GM11168 (cell line): ENCODE measurements around the gene ABR.
"Not testable (repeated sequence)": the region's sequence is repeated elsewhere in the genome, so short reads cannot be mapped to it uniquely, and the experiment has no call there.

ENCODE experiments used
- in situ Hi-C: fragments of 300-500 bp; cut with MboI; formaldehyde crosslinking; loops from one replicate; pipeline ENCODE4 v1.12.0; 2022; ENCODE audit warnings: low sequenced_read_pairs; ENCODE audit not compliant: unreplicated experiment

Gene ABR

GRCh38 chr17:1154704-1155103, 25.1 kb downstream of the ABR start:
- in situ Hi-C loops: no loop called here

DNA sequence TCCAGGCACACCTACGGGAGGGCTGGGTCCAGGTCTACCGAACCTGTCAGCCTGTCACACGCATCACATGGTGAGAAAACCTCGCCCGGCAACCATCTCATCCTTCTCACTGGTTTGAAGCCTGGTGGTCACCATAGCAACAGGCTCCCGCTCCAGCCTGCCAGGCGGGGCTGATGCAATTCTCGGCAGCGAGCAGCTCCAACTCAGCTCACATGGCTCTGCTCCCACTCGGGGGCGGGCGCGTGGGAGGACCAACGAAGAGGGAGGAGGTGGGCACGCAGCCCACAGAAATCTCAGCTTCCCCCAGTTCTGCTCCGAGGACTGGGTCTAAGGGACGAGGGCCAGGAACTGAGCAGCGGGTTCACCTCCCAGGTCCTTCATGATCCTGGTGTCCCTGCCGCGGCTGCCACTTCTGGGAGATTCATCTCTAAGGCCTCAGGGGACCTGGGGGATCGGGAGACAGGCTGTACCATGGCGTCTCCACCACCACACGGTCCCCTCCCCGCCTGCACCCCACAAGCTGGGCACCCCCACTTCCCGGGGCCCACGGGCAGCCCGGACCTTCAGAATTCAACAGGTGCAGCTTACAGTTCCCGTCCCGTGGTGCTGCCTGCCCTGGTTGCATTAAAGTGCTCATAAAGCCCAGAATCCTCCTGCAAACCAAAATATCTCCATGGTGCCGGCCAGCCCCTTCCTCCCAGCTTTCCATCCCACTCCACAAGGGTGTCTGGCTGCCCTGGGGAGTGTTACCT, 25.8 kb downstream of the ABR start:
- in situ Hi-C loops: no loop called here

DNA sequence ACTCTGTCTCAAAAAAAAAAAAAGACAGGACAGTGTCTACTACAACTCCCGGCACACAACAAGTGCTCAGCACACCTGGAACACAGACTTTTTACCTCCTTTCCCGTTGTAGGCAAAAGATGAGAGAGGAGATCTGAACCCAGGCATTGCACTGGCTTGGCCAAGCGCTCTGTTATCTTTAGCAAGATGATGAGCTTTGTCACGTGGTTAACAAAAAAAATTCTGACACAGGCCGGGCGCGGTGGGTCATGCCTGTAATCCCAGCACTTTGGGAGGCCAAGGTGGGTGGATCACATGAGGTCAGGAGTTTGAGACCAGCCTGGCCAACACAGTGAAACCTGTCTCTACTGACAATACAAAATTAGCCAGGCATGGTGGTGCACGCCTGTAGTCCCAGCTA, 27.2 kb downstream of the ABR start:
- in situ Hi-C loops: not testable (repeated sequence)

- in situ Hi-C loops: no loop called here
Measured at GRCh38 chr17:1150863-1151600, 28.7 kb downstream of the ABR start.

- in situ Hi-C loops: no loop called here
Measured at GRCh38 chr17:1149869-1150268, 29.9 kb downstream of the ABR start.

DNA sequence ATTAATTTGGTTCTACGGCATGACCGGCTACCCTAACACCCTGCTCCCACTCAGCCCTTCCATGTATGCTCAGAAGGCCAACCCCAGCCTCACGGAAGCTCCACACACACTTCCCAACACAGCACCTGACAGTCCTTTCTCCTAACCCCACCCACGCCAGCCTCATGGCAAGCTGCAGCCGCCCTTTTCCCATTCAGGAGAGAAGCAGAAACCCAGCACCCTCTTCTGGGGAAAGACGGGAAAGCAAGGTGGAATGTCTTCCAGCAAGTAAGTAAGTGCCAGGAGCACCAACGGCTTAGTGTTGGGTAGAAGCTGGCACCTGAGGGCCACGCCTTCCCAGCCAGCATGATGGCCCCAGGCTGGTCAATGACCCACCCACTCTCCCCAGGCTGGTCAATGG, 32.1 kb downstream of the ABR start:
- in situ Hi-C loops: no loop called here

DNA sequence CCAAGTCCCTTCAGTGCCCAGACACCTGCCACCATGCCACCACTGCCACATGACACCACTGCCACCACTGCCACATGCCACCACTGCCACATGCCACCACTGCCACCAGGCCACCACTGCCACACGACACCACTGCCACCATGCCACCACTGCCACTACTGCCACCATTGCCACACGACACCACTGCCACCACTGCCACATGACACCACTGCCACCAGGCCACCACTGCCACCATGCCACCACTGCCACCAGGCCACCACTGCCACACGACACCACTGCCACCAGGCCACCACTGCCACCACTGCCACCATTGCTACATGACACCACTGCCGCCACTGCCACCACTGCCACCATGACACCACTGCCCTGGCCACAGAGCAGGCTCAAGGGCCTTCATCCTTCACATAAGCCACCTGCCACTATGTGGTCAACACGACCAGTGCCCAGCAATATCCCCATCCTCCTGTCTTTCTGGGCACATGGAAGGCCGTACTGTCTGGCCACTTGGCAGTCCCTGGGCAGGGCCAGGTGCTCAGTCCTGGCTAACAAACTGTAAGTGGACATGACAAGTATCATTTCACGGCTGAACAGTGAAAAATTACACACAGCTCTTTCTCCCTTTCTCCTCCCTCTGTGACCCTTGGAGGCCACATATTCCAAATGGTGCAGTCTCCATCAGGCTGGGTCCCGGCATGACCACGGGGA, 33.1 kb downstream of the ABR start:
- in situ Hi-C loops: no loop called here

DNA sequence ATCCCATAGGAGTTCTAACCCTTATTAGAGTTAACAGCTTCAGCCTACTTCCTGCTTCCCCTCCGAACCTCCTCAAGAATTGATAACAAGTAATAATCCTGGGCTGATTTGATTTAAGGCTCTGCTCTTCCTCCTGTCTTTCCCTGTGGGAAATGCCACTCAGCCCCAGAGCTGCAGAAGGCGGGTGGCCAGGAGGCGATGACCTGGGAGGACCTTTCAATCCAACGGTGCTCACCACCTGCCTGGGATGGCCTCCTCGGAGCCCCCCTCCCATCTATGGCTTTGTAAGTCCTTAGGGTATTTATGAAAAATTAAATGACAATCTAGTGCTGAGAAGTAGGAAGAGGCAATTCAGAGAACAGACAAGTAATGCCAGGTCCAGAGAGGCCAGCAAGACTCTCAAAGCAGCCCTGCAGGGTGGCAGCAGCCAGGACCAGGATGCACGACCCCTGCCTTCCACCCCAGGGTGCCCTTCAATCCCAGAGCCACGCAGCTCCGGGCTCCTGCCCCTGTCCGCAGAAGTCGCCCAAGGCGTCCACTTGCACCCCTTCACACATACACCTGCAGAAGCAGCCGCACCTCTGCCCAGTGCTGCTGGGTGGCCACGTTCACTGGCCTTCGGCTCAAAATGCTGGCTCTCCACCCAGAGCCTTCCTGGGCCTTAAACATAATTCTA, 34.3 kb downstream of the ABR start:
- in situ Hi-C loops: no loop called here

GRCh38 chr17:1144162-1144561, 35.6 kb downstream of the ABR start:
- in situ Hi-C loops: no loop called here

- in situ Hi-C loops: no loop called here
Measured at GRCh38 chr17:1143573-1143972, 36.2 kb downstream of the ABR start.

DNA sequence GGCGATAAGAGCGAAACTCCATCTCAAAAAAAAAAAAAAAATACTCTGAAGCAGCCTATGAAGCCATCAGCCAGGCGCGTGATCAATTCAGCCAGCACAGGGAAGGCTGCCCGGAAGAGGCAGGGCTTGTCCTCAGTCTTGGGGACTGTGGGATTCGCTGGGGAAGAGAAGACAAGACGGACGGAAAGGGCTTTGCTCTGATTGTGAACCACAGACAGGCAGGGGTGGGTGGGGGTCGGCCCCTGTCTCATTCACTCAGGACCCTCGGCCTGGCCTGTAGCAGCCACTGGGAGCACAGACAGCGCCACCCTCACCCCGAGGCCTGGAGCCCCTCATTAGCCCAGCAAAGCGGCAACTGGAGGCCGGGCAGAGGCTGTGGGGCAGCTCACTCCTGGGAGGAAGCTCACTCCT, 37.2 kb downstream of the ABR start:
- in situ Hi-C loops: no loop called here

DNA sequence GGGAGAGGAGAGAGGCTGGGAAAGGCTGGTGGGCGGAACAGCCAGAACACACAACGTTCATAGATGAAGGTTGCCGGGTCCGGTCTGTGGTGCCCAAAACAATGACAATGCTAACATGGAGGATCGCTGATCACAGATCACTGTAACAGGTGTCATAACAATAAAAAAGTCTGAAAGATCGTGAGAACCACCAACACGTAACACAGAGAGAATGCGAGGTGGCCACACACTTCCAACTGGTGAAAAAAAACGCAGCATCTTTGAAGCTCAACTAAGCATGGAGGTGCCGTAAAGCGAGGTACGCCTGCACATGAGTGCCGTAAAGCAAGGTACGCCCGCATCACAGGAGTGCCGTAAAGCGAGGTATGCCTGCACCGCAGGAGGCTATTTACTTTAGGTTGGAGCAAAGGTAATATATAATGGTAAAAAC, 42.3 kb downstream of the ABR start:
- in situ Hi-C loops: no loop called here

DNA sequence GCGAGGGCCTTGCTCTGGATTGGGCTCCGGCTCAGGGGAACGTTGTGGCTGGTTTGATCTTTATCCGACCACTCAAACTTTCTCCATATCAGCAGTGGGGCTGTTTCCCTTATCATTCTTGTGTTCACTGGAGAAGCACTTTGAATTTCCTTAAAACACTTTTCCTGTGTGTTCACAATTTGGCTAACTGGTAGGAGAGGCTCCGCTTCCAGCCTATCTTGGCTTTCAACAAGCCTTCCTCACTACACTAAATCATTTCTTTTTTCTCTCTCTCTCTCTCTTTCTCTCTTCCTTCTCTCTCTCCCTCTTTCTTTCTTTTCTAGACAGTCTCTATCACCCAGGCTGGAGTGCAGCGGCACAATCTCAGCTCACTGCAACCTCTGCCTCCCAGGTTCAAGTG, 43.0 kb downstream of the ABR start:
- in situ Hi-C loops: no loop called here

DNA sequence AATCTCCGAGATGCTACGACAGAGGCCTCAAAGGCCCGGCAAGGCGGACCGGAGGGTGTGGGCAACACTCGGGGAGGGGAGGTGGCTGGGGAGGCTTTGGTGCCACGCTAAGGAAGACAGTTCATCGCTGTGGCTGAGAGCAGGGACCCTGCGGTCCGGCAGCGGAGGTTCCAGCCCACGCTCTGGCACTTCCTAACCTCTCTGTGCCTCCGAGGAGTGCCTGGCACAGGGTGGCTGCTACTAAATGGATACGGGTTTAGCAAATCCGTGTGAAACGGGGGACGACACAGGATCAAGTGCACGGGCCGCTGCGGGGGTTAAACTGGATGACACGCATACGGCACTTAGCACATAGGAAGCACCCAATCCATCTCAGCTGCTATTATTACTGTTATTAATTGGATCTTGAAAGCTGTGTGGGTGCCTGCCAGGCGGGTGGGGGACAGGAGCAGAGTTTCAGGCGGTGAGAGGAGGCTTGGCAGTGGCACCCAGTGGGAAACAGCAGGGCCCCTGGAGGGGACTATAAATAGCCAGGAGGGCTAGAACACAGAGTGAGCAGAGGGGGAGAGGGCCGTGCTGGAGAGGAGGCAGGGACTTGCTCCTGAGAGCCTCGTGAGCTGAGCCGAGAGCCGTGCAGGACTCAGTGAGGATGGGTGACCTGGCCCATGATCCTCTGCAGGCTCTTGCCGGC, 45.0 kb downstream of the ABR start:
- in situ Hi-C loops: no loop called here

- in situ Hi-C loops: no loop called here
Measured at GRCh38 chr17:1130191-1130590, 49.6 kb downstream of the ABR start.

DNA sequence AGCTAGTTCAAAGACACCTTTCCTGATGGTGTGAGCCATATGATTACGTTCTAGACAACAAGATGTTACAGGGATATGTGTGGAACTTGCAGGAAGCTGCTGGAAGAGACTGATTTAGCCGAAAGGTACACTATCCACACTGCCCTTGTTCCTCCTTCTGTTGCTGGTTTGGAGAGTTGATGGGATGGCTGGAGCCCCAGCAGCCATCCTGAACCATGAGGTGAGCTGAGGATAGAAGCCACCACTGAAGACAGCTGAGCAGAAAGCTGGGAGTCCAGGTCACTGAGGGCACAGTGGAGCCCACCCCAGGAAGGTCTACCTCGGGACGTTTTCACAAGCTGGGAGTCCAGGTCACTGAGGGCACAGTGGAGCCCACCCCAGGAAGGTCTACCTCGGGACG, 51.3 kb downstream of the ABR start:
- in situ Hi-C loops: not testable (repeated sequence)

DNA sequence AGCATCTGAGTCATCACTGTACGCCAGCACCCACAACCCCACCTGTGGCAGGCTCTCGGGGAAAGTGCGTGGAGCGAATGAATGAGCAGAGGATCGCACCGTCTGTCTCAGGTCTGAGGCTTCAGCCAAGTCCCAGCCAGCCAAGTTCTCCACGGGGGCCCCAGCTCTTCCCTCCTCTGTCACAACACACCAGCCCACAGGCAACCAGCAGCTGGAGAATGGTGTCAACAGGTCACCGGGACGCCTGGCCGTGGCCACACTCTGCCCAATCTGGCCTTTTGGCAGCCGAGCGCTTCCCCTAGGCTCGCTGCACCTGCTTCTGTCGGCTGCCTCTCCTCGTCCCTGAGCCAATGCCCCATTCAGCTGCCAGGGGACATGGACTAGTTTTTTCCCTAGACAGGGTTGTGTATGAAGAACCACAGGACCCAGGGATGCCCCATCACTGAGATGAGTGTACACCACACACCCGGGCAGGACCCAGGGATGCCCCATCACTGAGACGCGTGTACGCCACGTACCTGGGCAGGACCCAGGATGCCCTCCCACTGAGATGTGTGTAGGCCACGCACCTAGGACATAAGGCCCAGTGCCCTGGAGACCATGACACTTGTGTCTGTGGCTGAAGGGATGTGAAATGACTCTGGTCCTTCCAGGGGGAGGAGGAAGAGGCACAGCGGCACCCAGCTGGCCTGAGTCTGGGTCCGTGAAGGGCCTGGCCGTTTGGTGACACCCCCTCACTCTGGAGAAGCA, 52.8 kb downstream of the ABR start:
- in situ Hi-C loops: no loop called here

DNA sequence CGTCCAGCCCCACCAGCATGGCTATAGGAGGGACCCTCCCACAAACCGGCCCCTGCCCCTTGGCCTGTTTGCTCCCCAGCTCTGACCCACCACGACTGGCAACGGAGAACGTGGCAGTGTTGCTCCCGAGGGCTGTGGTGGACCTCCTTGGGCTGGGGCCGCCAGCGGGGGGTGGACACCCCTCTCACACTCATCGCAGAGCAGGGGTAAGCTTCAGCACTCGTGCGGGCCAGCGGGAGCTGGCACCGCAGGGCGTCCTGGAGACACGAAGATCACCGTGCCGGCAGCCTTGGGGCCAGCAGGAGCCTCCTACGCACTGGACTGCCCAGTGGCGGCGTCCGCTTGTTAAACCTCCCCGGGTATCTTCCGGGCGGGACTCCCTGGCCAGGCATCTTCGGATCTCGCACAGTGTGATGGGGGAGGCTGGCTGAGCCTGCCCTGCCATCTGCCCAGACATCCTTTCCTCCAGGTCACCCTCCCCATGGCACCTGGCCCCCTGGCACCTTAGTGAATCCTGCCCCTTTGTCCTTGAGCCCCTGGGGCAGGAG, 53.5 kb downstream of the ABR start:
- in situ Hi-C loops: no loop called here

- in situ Hi-C loops: no loop called here
Measured at GRCh38 chr17:1125788-1126145, 54.0 kb downstream of the ABR start.
